ENCODE measurements around the gene UBE2M.
A peak's percentile ranks its signal among the peaks of the same experiment; 100 is the strongest.

Gene UBE2M

DNA sequence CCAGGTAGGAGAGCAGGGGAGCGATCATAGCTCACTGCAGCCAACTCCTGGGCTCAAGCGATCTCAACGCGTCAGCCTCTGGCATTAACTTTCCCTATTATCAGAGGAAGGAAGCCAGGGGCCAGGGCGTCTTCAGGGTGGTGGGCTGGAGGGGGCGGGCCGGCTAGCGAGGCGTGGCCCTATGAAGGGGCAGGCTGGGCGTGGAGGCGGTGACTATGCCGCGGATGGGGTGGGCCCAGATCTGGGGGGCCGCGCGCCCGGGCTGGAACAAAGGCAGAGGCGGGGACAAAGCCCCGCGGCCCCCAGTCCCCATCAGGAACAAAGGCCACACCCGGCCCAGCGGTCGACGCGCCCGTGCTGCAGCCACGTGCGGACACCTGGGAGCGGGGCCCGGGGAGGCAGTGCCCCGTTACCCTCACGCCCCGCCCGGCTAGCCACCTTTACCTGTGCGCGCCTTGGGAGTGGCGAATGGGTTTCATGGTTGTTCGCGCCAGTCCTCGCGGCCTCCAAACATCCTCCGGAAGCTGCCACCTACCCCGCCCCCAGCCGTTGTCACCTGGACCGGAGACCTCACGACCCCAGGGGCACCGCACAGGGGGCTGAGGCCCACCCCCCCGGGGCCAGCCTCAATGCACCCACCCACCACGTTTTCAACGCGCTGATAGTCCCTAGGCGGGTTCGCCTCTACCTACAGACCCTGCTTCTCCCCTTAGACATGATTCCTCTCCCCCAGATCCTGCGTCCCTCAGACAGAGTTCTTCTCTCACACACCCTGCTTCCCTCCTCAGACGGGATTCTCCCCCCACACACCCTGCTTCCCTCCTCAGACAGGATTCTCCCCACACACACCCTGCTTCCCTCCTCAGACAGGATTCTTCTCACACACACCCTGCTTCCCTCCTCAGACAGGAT lies 19.9 kb downstream of the UBE2M start:
- no peak for DNase-seq

DNA sequence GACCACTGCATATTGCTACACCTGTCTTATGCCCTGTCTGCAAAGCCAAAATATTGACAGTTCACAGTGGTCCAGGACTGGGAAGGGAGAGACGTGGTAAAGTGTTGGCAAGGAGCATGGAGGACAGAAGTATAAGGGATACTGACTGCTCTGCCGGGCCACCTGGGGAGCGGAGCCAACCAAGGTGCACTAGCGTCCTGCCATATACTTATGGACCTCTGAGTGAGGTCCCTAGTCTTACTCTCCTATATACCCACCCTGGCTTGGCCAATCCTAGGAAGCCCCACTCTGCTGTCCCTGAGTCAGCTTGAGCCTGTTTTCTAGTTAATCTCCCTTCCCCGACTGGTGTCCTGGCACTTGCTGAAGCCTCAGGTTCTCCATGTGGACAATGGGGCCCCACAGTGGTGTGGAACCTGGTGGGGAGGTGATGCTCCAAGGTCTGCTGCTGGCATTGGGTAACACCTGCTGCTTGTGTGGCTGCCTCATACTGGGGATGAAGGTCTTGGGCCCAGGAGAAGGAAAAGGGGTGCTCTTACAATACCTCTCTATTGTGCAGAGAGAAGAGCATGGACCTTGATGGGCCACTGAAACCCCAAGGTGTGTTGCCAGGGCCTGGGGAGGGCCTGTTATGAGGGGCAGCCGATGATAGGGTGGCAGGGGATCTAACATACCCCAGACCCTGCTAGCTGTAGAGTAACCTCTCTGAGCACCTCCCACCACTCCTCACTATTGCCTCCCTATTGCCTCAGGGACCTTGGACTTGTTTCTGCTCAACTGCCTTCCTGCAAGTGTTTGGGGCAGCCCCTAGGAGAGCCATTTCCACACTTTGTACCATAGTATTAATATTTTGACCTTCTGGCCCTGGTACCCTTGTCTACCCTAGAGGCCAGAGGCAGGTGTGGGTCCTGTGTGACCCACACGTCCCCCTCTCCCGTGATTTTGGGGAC lies 21.3 kb downstream of the UBE2M start:
- DNase-seq, result no peak

DNA sequence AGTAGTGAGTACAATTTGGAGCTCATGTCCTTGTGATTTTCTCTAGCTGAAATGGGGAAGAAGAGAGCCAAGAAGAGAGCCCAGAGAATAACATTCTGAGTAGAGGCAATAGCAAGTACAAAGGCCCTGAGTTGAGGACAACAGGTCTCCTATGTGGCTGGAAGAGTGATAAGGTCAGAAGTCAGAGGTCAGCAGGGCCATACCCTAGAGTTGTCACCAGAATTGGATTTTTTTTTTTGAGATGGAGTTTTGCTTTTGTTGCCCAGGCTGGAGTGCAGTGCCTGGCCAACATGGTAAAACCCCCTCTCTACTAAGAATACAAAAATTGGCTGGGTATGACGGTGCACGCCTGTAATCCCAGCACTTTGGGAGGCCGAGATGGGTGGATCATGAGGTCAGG lies 22.6 kb downstream of the UBE2M start:
- DNase-seq, result no peak

DNA sequence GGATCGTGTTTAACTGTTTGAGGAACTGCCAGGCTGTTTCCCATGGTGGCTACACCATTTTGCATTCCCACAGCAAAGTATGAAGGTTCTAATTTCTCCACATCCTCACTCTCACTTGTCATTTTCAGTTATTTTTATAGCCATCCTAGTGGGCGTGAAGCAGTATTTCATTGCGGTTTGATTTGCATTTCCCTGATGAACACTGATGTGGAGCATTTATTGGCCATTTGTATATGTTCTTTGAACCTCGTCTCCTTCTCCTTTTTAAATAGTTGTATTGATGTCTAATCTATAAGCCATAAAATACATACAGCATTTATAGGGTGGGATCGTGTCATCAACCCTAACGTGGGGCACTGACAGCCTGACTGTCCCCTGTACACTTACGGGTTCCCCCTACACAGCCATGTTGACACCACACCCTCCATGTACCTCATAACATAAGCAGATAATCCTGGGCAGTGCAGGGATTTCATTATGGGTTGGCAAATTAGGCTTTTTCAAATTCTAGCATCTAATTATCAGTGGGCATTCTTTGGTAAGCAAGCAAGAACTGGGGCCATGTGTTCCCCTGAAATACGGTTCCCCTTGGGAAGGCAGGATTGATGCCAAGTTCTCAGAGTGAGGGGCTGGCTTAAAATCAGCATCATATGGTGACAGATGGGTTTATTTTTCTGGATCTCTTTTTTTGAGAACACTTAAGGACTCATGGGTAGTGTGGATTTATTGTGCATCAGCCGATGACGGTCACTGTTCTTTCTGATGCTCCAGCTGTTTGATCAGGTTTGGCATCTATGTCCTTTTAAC lies 27.2 kb downstream of the UBE2M start:
- no peak for DNase-seq

DNA sequence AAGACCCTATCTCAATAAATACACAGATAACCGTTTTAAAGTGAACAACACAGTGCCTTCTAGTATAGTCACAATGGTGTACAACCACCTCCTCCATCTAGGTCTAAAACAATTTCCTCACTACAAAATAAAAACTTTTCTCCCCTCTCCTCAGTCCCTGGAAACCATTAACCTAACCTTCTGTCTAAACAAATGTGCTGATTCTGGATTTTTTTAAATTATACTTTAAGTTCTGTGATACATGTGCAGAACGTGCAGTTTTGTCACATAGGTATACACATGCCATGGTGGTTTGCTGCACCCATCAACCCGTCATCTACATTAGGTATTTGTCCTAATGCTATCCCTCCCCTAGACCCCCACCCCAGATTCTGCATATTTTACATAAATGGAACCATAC lies 29.0 kb downstream of the UBE2M start:
- DNase-seq, result no peak

DNA sequence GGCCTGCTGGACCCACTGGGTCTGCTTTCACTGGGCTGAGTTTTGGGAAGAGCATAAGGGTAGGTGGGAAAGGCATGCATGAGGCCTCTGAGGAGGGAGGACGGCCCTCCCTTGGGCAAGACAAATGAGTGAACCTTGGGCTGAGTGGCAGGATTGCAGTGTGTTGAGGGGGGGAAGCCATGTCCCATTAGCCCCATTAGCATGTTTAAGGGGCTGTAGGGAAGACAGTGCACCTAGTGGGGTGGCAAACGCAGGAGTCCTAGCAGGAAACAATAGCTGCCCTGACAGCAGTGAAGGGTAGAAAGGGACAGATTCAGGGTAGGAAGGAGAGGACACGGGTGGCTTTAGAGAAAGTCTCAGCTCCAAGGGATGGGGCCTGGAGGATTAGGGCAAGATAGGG lies 35.7 kb downstream of the UBE2M start:
- DNase-seq, result no peak

DNA sequence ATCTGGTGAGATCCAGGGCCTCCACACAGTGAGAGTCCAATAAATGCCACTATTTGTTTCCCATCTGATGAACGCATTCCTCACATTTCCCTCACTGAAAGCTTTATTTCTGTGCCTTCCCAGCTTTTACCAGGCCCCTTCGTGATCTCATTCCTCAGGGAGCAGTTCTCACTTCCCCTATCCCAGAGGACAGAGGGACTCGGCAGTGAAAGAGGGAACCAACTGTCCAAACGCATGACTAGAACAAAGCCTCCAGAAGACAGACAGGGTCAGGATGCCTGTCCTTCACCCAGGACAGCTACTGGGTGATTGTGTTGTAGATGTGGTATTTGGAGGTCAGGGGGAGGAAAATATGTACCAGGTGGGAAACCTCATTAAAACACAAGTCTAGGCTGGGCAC lies 36.8 kb downstream of the UBE2M start:
- no peak for DNase-seq

DNA sequence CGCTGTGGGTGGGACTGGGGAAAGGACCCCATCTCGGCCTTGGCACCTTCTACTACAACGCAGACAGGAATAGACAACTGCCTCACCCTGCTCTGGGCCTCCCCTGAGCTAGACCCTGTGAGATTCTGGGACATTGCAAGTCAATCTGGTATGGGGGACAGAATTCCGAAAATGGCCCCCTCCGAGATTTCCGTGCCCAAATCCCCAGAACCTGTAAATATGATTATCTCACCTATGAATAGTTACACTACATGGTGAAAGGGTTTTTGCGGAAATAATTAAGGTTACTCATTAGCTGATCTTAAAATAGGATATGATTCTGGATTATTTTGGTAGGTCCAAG lies 38.2 kb downstream of the UBE2M start:
- DNase-seq, result no peak

DNA sequence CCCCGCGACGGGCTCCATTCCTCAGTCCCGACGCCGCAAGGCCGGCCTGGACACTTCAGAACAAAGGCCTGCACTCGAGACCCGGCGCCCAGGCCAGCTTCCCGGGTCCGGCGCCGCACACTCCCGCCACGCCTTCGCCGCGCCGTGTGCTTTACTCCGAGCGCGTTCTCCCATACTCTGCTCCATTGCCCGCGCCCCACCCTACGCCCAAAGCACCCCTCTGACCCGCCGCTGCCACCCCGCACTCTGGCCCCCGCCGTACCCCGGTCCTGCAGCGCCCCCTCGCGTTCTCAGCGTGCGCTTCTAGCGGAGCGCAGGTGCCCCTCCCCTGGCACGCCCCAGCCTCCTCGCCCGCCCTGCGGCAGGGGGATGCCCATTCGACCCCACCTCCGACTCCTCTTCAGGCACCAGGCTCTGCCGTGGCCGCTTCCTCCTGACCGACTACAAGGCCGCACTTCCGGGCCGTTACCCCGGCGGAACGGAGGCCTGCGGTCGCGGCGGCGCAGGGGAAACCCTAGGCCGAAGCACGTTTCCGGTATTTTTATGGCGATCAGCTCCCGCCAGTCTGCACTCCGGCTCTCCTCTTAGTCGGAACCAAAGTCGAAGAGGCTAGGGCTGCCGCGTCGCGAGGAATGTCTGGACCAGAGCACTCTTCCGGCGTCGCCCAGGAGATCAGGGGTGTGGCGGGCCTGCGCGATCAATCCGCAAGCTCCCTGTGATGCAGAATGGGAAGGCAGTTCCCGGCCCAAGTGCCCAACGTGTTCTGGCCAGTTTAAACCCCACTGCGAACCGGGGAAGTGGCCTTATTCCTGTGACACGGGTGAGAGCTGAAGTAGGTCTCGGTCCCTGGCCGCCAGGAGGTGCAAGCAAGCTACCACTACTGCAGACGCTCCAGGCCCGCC lies 38.8 kb downstream of the UBE2M start, which contains the start of gene ZBTB45:
Gene ZBTB45 (minus strand): TSS at position 456 of the 902 bp plus-strand sequence. CDS start 2,137 bp downstream, outside the sequence.
- peak; percentile 87 for DNase-seq

DNA sequence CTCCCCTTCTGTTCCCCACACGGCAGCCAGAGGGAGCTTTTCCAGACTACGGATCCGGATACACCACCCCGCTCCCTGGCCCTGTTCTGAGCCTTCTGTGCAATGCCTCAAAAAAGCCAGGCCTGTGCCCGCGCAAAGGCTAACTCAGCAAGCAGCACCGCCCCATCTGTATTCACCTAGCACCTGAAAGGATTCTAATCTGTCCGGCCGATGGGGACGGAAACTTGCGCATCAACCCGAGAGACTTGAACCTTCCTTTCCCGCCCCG lies 39.4 kb downstream of the UBE2M start:
- no peak for DNase-seq

DNA sequence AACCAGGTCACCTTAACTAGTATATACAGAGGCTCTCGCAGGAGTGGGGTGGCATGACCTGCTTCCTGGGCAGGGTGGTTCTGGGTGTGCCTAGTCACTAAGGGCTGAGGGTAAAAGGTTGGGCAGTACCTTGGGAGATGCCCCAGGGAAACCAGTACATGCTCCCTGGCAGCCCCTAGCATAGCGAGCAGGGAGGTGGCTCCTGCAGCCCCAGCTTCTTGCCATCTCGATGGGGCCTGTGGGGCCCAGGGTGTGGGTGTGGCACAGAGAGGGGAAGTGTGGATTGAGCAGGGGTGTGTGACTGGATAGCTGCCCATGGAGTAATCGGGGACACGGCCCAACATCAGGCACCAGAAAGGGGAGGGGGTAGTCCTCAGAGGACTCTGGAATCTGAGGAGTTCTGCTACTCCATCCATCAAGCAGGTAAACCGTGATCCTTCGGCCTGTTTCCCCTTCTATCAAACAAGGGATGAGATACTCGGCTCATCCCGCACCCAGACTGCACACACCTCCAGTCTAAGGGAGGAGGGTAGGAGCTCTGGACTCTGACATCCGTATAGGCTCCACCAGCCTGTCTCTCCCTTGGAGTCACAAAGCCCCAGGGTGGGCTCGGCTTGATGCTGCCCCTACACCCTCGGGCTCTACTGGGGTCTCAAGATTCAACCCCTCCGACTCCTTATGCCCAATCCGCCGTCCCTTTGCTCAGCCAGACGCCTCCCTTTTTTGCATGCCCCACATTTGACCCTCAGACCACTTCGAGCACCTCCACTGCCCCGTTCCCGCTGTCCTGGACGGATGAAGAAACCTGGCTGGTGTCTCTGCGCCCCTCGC lies 39.9 kb downstream of the UBE2M start:
- no peak for DNase-seq

DNA sequence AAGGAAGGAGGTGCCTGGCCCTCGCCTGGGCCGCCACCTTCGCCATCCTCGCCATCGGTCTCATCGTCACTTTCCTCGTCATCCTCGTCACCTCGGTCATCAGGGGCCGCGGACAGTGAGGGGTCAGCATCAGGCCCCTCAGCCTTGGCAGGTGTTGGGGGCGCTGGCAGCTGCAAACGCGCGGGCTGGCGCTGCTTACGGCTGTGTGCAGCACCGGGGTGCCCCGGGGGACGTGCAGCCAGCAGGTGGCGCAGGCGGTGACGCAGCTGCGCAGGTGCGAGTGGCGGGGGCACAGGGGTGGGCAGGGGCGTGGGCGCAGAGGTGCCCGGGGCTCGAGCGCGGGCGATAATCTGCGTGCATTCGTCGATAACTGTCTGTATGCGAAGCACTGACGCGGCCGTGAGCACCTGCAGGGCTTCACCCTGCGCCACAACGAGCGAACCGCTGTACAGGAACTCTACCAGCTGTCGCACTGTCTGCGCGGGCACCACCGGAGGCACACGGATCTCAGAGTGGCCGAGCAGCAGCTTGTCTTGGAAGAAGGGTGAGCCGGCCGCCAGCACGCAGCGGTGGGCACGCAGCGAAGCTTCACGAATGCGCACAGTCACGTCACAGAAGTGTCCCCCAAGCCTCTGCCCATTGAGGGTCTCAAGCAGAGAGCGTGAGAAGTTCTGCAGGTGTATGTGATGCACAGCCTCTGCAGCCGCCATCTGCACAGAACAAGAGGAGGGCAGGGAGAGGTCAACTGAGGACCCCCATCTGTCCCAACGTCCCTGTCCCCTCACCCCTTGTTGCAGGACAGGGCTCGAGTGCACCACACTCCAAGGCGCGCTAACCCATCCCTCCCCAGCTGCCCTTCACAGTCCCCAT lies 41.2 kb downstream of the UBE2M start:
- DNase-seq, result no peak

DNA sequence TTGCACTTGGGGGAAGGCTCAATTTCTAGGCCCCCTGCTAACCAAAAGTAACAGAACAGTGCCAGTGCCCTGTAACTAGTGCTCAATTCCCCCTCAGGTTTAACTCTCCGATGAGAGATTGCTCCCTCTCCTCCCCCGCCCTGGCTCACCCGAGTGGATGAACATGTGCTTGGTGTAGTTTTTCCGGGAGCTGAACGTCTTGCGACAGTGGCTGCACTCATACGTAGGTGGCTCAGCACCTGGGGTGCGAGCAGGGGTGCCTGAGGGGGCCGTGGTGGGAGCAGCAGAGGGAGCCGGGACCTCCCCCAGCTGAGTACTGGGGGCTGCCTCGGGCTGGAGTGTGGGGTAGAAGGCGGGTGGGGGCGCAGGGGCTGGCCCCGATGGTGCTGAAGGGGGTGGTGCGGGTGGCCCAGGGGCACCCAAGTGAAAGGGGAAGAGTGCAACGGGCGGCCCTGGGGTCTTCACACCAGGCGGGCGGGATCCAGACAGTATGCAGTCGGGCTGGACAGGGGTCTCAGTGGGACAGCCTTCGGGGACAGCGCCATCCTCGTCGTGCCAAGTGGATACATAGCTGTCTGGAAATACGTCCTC lies 42.1 kb downstream of the UBE2M start:
- DNase-seq, result no peak

DNA sequence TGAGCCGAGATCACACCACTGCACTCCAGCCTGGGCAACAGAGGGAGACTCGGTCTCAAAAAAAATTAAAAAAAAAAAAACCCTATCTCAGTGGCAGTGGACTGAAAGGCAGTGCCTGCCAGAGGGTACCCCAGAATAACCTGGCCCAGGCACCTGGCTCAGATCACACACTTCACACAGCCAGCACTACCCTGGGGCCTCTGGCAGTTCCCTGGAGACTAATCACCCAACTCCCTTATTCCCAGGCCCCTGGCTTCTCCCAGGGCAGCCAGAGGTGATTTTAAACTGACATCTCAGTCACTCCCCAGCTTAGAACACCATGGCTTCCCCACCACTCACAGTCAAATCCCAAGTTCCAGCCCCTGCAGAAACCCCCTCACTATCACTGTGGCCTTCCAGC lies 43.2 kb downstream of the UBE2M start:
- DNase-seq, result no peak

DNA sequence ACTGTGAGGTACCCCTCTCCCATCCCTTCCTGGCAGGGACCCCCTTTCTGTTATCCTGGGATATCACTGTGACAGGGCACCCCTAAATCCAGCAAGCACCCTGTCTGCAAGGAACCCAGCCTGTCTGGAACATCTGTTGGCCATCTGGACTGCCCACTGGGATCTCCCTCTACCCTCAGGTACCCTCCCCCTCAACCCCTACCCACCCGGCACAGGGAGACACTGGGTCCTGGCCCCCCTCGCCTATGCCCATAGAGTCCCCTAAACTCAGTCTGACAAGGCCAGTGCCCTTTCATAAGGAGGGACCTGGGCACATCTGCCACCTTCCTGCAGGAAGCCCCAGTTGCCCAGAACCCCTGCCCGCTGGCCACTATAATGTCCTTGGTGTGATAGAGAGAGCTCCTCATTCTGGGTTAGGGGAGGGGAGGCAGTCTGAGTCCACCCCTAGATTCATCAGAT lies 43.8 kb downstream of the UBE2M start:
- no peak for DNase-seq

DNA sequence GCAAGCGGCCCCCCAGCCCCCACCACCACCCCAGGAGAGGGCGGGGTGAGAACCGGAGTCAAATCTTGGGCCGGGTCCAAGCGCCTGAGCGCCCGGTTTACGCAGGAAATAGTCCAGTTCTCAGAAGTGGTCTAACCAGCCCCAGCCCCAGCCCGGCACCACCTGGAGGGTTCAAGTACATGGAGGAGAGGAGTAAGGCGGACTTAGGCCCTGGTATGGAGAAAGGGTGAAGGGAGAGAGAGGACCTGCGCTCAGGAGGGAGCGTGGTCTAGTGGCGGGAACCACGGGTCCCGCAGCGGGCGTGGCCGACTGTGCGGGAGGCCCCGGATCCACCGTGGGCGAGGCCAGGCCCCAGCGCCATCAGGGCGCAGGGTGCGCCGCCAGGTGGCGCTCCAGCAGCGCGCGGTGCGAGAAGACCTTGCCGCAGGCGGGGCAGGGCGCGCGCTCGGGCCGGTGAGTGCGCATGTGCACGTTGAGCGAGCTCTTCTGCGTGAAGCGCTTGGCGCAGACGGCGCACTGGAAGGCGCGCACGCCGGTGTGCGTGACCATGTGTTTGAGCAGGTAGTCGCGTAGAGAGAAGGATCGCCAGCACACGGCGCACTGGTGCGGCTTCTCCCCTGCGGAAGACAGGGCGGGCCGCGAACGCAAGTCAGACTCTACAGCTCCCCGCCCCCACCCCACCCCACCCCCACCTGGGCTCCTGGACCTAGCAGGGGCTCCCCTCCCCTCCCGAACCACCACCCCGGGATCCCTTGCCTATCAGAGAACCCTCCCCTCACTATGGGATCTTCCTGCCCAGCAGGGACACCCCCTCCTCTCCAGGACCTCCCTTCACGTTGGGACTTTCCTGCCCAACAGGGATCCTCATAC lies 44.5 kb downstream of the UBE2M start:
- DNase-seq, result peak; percentile 85

DNA sequence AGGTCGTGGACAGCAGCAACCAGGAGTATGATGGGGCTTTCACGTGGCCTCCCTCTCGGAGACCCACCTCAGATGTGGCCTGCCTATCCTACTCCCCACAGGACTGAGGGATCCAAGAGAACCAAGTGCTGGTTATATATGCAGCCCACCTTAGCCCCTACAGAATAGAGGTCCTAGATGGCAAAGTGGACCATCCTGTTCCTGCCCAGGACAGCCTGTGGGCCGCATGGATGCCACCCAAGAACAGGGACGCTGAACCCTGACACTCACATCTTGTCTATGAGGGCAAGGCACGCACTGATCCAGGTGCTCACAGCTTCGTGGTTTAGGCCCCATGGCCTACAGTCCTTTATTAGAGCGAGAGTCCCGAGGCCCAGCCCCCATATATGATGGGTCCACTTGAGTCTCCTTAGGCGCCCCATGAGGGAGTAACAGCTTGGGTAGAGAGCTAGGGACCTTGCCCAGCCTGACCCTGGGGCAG lies 45.2 kb downstream of the UBE2M start:
- no peak for DNase-seq
